HepG2 (cell line): ENCODE data around the gene LRRN4. TPM values are rescaled to one million over a fixed set of nuclear protein-coding genes. Genes with fewer than 3 reads are reported as not detected.

Experiments used
- EP300 ChIP-seq, 3 experiments: sonication (generic) in 1 of 3; formaldehyde crosslinking in 1 of 3; IDR thresholded peaks; 2 replicates each; pipeline versions ENCODE4 v1.5.1 to v1.6.1; 2011 to 2020; ENCODE audit warnings: low read depth in 2 of 3, low read length in 2 of 3, borderline replicate concordance in 1 of 3, improper control_type of control experiment in 1 of 3, mild to moderate bottlenecking in 1 of 3, missing genetic modification reagents in 1 of 3, moderate library complexity in 1 of 3
- FOXJ3 ChIP-seq: sonication (generic); formaldehyde crosslinking; IDR thresholded peaks from 2 replicates; pipeline ENCODE4 v1.4.0; 2020; ENCODE audit warnings: missing genetic modification reagents, mild to moderate bottlenecking, borderline replicate concordance
- GLI4 ChIP-seq: sonication (generic); formaldehyde crosslinking; IDR thresholded peaks from 2 replicates; pipeline ENCODE4 v1.5.1; 2020; ENCODE audit warnings: missing genetic modification reagents, mild to moderate bottlenecking, moderate library complexity, borderline replicate concordance
- HNRNPUL1 ChIP-seq: fragments of 200-400 bp; formaldehyde crosslinking; IDR thresholded peaks from 2 replicates; pipeline ENCODE4 v1.6.1; 2017; ENCODE audit warnings: low read depth, mild to moderate bottlenecking, low read length, moderate library complexity
- MED13 ChIP-seq: sonication (generic); formaldehyde crosslinking; IDR thresholded peaks from 2 replicates; pipeline ENCODE4 v1.5.0; 2020; ENCODE audit warnings: missing genetic modification reagents
- RFXAP ChIP-seq: sonication (generic); formaldehyde crosslinking; IDR thresholded peaks from 2 replicates; pipeline ENCODE4 v1.4.0; 2020; ENCODE audit warnings: missing genetic modification reagents, borderline replicate concordance
- SOX13 ChIP-seq, 3 experiments: fragments of 450-650 bp in 1 of 3; sonication (generic) in 1 of 3; formaldehyde crosslinking in 1 of 3; IDR thresholded peaks in 2 of 3; conservative IDR thresholded peaks in 1 of 3; 2 replicates each; pipeline versions ENCODE4 v1.5.0 to v1.6.1; 2016 to 2020; ENCODE audit warnings: antibody characterized with exemption in 1 of 3, mild to moderate bottlenecking in 1 of 3, missing compliant biosample characterization in 1 of 3, missing genetic modification reagents in 1 of 3, moderate library complexity in 1 of 3
- ZNF503 ChIP-seq: sonication (generic); formaldehyde crosslinking; IDR thresholded peaks from 2 replicates; pipeline ENCODE4 v1.4.0; 2020; ENCODE audit warnings: missing genetic modification reagents
- ZNF510 ChIP-seq: sonication (generic); formaldehyde crosslinking; IDR thresholded peaks from 2 replicates; pipeline ENCODE4 v1.4.0; 2020; ENCODE audit warnings: low read depth, mild to moderate bottlenecking, missing genetic modification reagents
- ZNF746 ChIP-seq: sonication (generic); formaldehyde crosslinking; IDR thresholded peaks from 2 replicates; pipeline ENCODE4 v1.8.0; 2022; ENCODE audit warnings: mild to moderate bottlenecking, missing genetic modification reagents
- ZNF850 ChIP-seq: sonication (generic); formaldehyde crosslinking; conservative IDR thresholded peaks from 2 replicates; pipeline ENCODE4 v1.9.0; 2021; ENCODE audit warnings: mild to moderate bottlenecking, missing genetic modification reagents
- polyA plus RNA-seq, 8 experiments: library from polyadenylated mRNA; depleted of rRNA in 3 of 8; stranded (reverse) in 7 of 8; unstranded in 1 of 8; fragments of >200 nt; fragmentation: Illumina TruSeq in 4 of 8; extraction: Trizol in 4 of 8; gene quantifications; 2 replicates each; pipeline versions ENCODE4 v1.2.1 to v1.2.3, GENCODE V29; 2011 to 2016; ENCODE audit warnings: low read depth in 4 of 8, missing spikeins in 1 of 8, mixed read lengths in 1 of 8; ENCODE audit not compliant: insufficient read depth in 1 of 8
- total RNA-seq, 5 experiments: library from RNA; depleted of rRNA; stranded (reverse); fragments of >200 nt; fragmentation: Illumina TruSeq; extraction: Trizol; gene quantifications; 2 replicates each; pipeline ENCODE4 v1.2.3, GENCODE V29; 2016; ENCODE audit warnings: low read depth in 1 of 5
- TF ChIP-seq, protein P1 (sequence below): IDR thresholded peaks from 2 replicates; pipeline ENCODE4 v1.6.1; 2016; ENCODE audit warnings: low read depth
- TF ChIP-seq, protein P2 (sequence below): sonication (generic); formaldehyde crosslinking; IDR thresholded peaks from 2 replicates; pipeline ENCODE4 v1.4.0; 2020; ENCODE audit warnings: missing genetic modification reagents
- TF ChIP-seq, protein P3 (sequence below): sonication (generic); formaldehyde crosslinking; IDR thresholded peaks from 2 replicates; pipeline ENCODE4 v1.5.0; 2020; ENCODE audit warnings: mild to moderate bottlenecking, missing genetic modification reagents

Gene LRRN4
- total and polyA plus RNA-seq, 2 of the 13 experiments (the other 11 are each of a cell fraction or from before 2014, with no cell fraction given), result 0.15 to 0.20 TPM

GRCh38 chr20:6007529-6008103 is 46.2 kb downstream of the LRRN4 start (continued):
- TF ChIP-seq ZNF503 (CRISPR knock-in tag) (peak; percentile 98), RFXAP (CRISPR knock-in tag) (0 out of 2 replicates have a peak, but pooled peaks have one; percentile 35), EP300 (IDR thresholded peaks at IDR 0.05; ENCODE audit: low read depth in 2 of 2, low read length in 2 of 2) (peak; percentile 84 to 96; a peak in 3 of 4 replicates), EP300 (CRISPR knock-in tag; IDR thresholded peaks at IDR 0.05; ENCODE audit: borderline replicate concordance) (peak; percentile 90), GLI4 (CRISPR knock-in tag) (no peak), ZNF850 (CRISPR knock-in tag) (no peak), ZNF746 (CRISPR knock-in tag) (no peak), ZNF510 (CRISPR knock-in tag) (no peak), FOXJ3 (CRISPR knock-in tag) (peak; percentile 92), SOX13 (IDR thresholded peaks at IDR 0.05) (peak; percentile 65; the same call in 1 of the 2 replicates), SOX13 (CRISPR knock-in tag; conservative IDR thresholded peaks at IDR 0.05 in 1 of 2, IDR thresholded peaks at IDR 0.05 in 1 of 2) (peak in 1 of 2 experiments; percentile 96; a peak in 2 of 4 replicates), MED13 (CRISPR knock-in tag) (0 out of 2 replicates have a peak, but pooled peaks have one; percentile 58), HNRNPUL1 (no peak)
- TF ChIP-seq, protein P1, sequence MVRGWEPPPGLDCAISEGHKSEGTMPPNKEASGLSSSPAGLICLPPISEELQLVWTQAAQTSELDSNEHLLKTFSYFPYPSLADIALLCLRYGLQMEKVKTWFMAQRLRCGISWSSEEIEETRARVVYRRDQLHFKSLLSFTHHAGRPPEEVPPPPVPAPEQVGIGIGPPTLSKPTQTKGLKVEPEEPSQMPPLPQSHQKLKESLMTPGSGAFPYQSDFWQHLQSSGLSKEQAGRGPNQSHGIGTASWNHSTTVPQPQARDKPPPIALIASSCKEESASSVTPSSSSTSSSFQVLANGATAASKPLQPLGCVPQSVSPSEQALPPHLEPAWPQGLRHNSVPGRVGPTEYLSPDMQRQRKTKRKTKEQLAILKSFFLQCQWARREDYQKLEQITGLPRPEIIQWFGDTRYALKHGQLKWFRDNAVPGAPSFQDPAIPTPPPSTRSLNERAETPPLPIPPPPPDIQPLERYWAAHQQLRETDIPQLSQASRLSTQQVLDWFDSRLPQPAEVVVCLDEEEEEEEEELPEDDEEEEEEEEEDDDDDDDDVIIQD (CRISPR knock-in tag), result peak; percentile 89; the same call in 1 of the 2 replicates
- TF ChIP-seq, protein P2, sequence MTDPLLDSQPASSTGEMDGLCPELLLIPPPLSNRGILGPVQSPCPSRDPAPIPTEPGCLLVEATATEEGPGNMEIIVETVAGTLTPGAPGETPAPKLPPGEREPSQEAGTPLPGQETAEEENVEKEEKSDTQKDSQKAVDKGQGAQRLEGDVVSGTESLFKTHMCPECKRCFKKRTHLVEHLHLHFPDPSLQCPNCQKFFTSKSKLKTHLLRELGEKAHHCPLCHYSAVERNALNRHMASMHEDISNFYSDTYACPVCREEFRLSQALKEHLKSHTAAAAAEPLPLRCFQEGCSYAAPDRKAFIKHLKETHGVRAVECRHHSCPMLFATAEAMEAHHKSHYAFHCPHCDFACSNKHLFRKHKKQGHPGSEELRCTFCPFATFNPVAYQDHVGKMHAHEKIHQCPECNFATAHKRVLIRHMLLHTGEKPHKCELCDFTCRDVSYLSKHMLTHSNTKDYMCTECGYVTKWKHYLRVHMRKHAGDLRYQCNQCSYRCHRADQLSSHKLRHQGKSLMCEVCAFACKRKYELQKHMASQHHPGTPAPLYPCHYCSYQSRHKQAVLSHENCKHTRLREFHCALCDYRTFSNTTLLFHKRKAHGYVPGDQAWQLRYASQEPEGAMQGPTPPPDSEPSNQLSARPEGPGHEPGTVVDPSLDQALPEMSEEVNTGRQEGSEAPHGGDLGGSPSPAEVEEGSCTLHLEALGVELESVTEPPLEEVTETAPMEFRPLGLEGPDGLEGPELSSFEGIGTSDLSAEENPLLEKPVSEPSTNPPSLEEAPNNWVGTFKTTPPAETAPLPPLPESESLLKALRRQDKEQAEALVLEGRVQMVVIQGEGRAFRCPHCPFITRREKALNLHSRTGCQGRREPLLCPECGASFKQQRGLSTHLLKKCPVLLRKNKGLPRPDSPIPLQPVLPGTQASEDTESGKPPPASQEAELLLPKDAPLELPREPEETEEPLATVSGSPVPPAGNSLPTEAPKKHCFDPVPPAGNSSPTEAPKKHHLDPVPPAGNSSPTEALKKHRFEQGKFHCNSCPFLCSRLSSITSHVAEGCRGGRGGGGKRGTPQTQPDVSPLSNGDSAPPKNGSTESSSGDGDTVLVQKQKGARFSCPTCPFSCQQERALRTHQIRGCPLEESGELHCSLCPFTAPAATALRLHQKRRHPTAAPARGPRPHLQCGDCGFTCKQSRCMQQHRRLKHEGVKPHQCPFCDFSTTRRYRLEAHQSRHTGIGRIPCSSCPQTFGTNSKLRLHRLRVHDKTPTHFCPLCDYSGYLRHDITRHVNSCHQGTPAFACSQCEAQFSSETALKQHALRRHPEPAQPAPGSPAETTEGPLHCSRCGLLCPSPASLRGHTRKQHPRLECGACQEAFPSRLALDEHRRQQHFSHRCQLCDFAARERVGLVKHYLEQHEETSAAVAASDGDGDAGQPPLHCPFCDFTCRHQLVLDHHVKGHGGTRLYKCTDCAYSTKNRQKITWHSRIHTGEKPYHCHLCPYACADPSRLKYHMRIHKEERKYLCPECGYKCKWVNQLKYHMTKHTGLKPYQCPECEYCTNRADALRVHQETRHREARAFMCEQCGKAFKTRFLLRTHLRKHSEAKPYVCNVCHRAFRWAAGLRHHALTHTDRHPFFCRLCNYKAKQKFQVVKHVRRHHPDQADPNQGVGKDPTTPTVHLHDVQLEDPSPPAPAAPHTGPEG (CRISPR knock-in tag), result no peak
- TF ChIP-seq, protein P3, sequence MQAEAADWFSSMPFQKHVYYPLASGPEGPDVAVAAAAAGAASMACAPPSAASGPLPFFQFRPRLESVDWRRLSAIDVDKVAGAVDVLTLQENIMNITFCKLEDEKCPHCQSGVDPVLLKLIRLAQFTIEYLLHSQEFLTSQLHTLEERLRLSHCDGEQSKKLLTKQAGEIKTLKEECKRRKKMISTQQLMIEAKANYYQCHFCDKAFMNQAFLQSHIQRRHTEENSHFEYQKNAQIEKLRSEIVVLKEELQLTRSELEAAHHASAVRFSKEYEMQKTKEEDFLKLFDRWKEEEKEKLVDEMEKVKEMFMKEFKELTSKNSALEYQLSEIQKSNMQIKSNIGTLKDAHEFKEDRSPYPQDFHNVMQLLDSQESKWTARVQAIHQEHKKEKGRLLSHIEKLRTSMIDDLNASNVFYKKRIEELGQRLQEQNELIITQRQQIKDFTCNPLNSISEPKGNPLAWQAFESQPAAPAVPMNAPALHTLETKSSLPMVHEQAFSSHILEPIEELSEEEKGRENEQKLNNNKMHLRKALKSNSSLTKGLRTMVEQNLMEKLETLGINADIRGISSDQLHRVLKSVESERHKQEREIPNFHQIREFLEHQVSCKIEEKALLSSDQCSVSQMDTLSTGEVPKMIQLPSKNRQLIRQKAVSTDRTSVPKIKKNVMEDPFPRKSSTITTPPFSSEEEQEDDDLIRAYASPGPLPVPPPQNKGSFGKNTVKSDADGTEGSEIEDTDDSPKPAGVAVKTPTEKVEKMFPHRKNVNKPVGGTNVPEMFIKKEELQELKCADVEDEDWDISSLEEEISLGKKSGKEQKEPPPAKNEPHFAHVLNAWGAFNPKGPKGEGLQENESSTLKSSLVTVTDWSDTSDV (CRISPR knock-in tag), result no peak
